ENCODE data around the gene PLXND1.
"Not testable (repeated sequence)": the region's sequence is repeated elsewhere in the genome, so short reads cannot be mapped to it uniquely, and the experiment has no call there.

The PLXND1 gene

GRCh38 chr3:129552287-129553050 lies 54.0 kb downstream of the PLXND1 start:
- DNase-seq (ENCODE audit: low read depth in 3 of 3), result no peak

DNA sequence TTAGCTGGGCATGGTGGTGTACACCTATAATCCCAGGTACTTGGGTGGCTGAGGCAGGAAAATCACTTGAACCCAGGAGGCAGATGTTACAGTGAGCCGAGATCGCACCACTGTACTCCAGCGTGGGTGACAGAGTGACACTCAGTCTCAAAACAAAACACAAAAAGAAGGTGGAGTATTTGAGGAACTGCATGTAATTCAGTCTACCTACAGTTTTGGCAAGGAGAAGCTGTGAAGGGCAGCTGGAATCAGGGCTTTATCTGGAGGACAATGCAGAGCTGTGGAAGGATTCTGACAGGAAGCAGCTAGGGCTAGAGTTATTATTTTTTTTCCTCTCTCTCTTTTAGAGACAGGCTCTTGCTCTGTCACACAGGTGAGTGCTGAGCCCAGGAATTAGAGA lies 56.7 kb downstream of the PLXND1 start:
- DNase-seq (ENCODE audit: low read depth in 3 of 3), result no peak

DNA sequence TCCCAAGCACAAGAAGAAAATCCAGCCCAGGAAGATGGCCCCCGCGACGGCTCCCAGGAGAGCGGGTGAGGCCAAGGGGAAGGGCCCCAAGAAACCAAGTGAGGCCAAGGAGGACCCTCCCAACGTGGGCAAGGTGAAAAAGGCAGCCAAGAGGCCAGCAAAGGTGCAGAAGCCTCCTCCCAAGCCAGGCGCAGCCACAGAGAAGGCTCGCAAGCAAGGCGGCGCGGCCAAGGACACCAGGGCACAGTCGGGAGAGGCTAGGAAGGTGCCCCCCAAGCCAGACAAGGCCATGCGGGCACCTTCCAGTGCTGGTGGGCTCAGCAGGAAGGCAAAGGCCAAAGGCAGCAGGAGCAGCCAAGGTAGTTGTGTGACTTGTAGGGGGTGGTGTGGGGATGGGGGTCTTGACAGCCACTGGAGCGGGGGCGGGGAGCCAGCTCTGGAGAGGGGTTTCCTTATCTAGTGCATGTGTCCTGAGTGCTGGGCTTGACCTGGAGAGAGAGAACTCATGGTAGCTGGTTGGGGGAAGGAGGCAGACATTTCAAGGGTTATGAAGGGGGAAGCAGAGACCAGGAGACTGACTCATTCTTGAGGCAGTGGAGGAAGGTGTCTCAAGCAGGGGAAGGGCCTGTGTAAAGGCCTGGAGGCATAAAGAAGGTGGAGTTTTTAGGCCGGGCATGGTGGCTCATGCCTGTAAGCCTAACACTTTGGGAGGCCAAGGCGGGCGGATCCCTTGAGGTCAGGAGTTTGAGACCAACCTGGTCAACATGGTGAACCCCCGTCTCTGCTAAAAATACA lies 57.3 kb downstream of the PLXND1 start:
- DNase-seq (ENCODE audit: low read depth in 3 of 3), result no peak

DNA sequence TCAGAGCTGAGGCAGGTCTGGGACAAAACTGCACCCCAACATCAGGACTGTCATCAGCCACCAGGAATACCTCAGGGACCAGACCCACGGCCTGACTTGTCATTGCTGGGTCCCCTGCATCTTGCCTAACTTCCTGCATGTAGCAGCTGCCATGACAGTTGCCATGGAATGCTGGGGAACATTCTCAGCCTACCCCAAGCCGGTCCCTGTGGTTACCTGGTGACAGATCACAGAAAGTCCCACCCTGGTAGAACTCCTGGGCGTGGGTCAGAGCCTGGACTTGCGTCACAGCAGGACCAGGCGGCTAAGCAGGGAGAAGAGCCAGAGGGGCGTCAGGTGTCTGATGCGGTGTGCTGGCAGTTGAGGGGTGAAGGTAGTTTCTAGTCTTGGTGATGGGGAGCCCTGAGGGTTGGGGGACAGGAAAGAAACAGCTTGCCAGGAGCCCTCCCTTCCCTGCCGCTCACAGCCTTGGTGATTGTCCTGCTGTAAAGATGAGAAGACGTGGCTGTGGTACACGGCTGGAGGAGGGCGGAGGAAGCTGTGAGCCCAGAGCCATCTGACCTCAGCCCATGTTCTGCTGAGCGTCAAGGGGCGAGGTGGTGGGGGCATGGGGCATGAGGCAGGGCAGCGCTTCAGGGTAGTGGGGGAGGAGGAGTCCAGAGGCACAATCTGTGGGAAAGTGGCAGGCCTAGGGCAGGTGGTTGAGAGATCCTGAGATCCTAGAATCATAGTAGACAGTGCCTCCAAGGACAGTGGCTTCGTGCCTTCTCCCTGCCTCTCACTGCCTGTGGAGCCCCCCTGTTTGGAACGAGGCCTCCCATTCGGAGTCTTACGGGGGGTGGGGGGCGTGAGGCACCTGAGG lies 58.1 kb downstream of the PLXND1 start:
- DNase-seq (ENCODE audit: low read depth in 3 of 3), result no peak

- no peak for DNase-seq (ENCODE audit: low read depth in 3 of 3)
Measured at GRCh38 chr3:129547241-129547640, 59.2 kb downstream of the PLXND1 start.

GRCh38 chr3:129545951-129546350 lies 60.5 kb downstream of the PLXND1 start:
- not testable (repeated sequence) for DNase-seq (ENCODE audit: low read depth in 3 of 3)

DNA sequence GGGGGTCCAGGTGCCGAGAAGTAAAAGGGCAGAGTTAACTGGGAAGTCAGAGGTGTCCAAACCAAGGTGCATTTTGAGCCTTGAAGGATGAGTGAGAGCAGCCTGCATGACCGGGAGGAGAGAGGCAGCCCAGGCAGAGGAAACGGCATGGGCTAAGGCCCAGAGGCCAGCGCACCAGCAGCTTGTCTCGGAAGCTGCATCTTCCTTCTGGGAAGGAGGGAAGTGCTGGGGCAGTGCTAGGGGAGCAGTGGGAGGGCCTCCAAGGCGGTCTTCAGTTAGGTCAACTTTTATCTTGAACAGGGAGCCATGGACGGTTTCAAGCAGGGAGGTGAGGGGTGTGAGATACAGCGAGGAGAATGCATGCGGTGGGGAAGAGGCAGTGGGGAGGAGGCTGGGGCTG lies 62.5 kb downstream of the PLXND1 start:
- no peak for DNase-seq (ENCODE audit: low read depth in 3 of 3)

GRCh38 chr3:129543156-129543790 lies 63.2 kb downstream of the PLXND1 start, which contains the start of gene H1-8:
Gene H1-8, plus strand, starts transcription at chr3:129543175. Its CDS starts 44 bp downstream, at chr3:129543219.
- no peak for DNase-seq (ENCODE audit: low read depth in 3 of 3)

DNA sequence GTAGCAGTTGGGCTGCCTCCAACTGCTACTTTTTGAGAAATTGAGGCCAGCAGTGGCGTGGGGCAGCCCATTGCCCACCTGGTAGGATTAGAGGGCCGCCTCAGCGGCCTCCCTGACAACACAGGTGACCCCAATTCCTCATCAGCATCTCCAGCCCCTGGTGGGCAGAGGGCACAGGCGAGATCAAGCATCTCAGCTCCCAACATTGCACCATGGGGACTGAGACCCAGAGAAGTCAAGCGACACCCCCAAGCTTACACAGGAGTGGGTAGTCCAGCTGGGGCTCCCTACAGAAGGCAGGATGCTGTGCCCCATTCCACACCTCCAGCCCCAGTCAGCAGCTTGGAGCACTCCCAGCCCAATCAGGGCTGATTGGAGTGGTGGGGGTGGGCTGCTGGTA lies 63.7 kb downstream of the PLXND1 start:
- DNase-seq (ENCODE audit: low read depth in 3 of 3), result no peak

DNA sequence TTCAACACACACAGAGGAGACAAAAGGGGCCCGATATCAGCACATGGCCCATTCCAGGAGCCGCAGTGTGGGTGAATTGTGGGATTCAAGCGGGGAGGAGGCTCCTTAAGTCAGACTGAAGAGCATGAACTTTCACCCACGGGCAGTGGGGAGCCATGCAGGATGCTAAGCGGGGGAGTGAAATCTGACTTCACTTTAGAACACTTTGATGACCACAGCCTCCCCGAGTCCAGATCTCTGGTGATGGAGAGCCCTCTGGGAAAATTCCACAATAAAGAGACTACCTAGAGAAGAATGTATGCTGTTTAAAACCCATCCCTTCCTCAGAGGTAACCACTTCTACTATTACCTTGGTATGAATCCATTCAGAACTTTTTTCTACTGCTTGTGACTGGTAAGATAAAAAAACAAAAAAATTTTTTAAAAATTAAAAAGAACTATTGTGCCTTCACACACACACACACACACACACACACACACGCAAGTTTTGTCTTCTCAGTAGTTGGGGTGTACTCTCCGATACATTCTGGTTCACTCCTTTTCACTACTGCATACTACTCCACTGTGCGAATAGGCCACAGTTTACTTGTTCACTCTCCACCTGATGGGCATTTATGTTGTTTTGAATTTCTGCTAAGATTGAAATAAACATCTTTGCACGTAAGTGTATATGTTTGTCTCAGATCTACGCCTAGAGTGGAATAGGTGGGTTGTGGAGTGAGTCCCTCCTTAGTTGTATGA lies 65.5 kb downstream of the PLXND1 start:
- DNase-seq (ENCODE audit: low read depth in 3 of 3), result no peak

DNA sequence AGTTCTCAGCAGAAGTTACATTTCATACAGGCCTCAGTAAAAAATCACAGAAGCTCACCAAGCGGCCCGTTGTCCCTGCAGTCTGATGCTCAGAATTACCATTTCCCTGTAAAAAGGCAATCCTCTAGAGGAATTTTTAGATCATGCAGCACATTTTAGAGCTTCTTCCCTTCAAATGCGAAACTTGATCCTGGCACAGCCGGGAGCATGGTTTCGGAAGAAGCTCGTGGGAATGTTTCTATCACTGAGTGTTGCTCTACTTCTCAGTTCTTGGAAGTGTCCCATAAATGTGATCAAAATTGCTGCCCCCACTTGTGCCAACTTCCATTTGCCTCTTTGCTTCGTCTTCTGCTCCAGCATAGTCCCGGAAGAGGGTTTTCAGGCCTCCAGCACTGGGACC lies 67.3 kb downstream of the PLXND1 start:
- DNase-seq (ENCODE audit: low read depth in 3 of 3), result no peak

DNA sequence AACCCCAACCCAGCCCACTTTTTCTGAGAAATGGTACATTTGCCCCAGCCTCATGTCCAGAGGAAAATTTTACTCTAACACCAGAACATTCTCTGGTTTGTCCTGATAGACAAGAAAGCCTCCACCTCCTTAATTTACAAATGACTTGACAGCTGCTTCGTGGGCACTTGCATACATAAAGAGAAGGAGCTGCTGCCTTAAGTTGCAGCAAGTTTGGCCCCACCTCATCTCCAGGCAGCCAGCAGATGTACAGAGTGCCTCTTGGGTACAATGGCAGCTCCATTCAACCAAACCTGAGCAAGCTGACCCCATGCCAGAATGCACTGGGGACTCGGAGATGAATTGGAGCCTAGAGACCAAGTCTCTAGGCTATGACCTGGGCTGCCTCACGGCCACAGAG lies 69.7 kb downstream of the PLXND1 start:
- DNase-seq (ENCODE audit: low read depth in 3 of 3), result no peak

DNA sequence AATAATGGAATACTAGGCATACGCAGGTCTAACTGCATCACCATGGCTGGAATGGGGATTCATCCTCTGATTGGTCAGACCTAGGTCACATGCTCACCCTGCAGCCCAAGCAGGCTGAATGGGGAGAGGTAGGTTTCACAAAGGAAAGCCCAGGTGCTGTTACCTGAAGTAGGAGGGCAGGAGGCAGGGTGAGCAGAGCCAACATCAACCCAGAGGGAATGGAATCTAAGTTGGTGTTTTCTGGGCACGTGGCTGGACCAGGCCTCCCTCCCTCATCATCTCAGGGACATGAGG lies 70.2 kb downstream of the PLXND1 start:
- no peak for DNase-seq (ENCODE audit: low read depth in 3 of 3)

- no peak for DNase-seq (ENCODE audit: low read depth in 3 of 3)
Measured at GRCh38 chr3:129535075-129535474, 71.4 kb downstream of the PLXND1 start.

DNA sequence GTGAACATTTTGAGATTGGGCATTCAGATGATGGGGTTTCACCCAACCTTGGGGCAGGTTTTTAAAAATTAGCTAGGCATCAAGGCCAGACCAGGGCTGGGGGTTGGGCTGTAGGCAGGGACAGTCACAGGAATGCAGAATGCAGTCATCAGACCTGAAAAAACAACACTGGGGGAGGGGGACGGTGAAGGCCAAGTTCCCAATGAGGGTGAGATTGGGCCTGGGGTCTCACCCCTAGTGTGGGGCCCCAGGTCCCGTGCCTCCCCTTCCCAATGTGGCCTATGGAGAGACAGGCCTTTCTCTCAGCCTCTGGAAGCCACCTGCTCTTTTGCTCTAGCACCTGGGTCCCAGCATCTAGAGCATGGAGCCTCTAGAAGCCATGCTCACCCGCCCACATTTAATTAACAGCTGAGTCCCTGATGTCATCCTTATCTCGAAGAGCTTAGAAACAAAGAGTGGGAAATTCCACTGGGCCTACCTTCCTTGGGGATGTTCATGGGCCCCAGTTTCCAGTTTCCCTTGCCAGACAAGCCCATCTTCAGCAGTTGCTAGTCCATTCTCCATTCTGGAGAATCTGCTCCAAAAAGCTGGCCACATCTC lies 71.9 kb downstream of the PLXND1 start:
- DNase-seq (ENCODE audit: low read depth in 3 of 3), result no peak

GRCh38 chr3:129533406-129533805 lies 73.1 kb downstream of the PLXND1 start:
- no peak for DNase-seq (ENCODE audit: low read depth in 3 of 3)

DNA sequence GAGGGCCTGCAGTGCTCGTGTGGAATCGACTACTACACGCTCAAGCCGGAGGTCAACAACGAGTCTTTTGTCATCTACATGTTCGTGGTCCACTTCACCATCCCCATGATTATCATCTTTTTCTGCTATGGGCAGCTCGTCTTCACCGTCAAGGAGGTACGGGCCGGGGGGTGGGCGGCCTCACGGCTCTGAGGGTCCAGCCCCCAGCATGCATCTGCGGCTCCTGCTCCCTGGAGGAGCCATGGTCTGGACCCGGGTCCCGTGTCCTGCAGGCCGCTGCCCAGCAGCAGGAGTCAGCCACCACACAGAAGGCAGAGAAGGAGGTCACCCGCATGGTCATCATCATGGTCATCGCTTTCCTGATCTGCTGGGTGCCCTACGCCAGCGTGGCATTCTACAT lies 74.2 kb downstream of the PLXND1 start:
- no peak for DNase-seq (ENCODE audit: low read depth in 3 of 3)

GRCh38 chr3:129531699-129532098 lies 74.8 kb downstream of the PLXND1 start:
- DNase-seq (ENCODE audit: low read depth in 3 of 3), result no peak

DNA sequence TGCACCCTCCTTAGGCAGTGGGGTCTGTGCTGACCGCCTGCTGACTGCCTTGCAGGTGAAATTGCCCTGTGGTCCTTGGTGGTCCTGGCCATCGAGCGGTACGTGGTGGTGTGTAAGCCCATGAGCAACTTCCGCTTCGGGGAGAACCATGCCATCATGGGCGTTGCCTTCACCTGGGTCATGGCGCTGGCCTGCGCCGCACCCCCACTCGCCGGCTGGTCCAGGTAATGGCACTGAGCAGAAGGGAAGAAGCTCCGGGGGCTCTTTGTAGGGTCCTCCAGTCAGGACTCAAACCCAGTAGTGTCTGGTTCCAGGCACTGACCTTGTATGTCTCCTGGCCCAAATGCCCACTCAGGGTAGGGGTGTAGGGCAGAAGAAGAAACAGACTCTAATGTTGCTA lies 75.7 kb downstream of the PLXND1 start:
- no peak for DNase-seq (ENCODE audit: low read depth in 3 of 3)

GRCh38 chr3:129530251-129530791 lies 76.2 kb downstream of the PLXND1 start:
- DNase-seq (ENCODE audit: low read depth in 3 of 3), result no peak

Measured in stimulated activated CD4-positive, alpha-beta T cell treated with anti-CD3 and anti-CD28 coated beads, TNF-alpha, amount 100 ng/mL, for 48 hours (primary cell).